Measurements from ENCODE around the gene FBRSL1.

Gene FBRSL1

DNA sequence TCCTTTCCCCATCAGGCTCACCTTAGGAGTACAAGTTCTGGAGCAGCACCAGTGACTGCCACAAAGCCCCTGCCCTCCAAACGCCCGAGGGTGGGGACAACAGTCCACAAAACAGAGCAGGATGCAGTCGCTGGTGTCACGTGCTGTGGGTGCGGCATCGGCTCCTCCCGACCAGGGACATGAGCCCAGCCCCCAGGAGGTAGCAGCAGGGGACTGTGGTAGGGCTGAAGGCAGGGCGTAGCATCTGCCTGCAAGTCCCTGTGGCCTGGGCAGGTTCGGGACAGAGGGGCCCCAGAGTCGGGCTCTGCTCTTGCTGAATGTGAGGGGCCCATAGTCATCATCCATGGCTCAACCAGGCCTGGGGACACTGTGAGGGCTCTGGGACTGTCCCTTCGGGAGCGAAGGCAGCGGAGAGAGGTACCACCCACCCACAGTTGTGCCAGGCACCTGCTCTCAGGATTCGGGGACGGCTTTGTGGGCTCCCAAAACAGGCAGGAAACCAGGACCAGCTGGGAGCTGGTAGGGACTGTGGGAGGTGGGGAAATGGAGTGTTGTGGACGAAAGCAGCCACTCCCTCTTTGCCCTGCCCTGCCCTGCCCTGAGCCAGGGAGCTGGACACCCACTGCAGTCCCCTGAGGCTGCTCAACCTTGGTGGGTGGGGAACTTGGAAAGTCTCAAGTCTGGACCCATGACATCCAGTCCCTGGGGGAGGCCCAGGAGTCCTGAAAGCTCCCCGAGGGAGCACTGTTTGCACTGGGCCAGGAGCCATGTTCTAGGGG, 30.7 kb downstream of the FBRSL1 start:
- Histone ChIP-seq H3K9ac (ENCODE audit: low read depth, low read length) (no peak overlapping the region), H3K4me1 (ENCODE audit: insufficient read depth, low read length) (no peaks in the 10 kb centered on the region), H3K27ac (ENCODE audit: low read length) (no peak overlapping the region), H3K9me3 (ENCODE audit: insufficient read depth, low read depth, low read length) (peaks cover 9% of the 10 kb centered on the region), H3K4me3 (ENCODE audit: low read length) (no peak overlapping the region), H3K27me3 (ENCODE audit: insufficient read depth, low read length) (peaks cover 63% of the 10 kb centered on the region), H3K36me3 (ENCODE audit: insufficient read depth, low read depth, low read length) (no peaks in the 10 kb centered on the region)

GRCh38 chr12:132521200-132521580, 31.2 kb downstream of the FBRSL1 start:
- Histone ChIP-seq H3K9ac (ENCODE audit: low read depth, low read length) (no peak overlapping the region), H3K4me3 (ENCODE audit: low read length) (no peak overlapping the region), H3K27me3 (ENCODE audit: insufficient read depth, low read length) (peaks cover 59% of the 10 kb centered on the region), H3K27ac (ENCODE audit: low read length) (no peak overlapping the region), H3K9me3 (ENCODE audit: insufficient read depth, low read depth, low read length) (peaks cover 9% of the 10 kb centered on the region), H3K36me3 (ENCODE audit: insufficient read depth, low read depth, low read length) (no peaks in the 10 kb centered on the region), H3K4me1 (ENCODE audit: insufficient read depth, low read length) (peaks cover 2% of the 10 kb centered on the region; the same call in 1 of the 2 replicates)

- Histone ChIP-seq H3K27ac (ENCODE audit: low read length) (no peak overlapping the region), H3K36me3 (ENCODE audit: insufficient read depth, low read depth, low read length) (no peaks in the 10 kb centered on the region), H3K4me1 (ENCODE audit: insufficient read depth, low read length) (peaks cover 6% of the 10 kb centered on the region; the same call in 1 of the 2 replicates), H3K9ac (ENCODE audit: low read depth, low read length) (no peak overlapping the region), H3K4me3 (ENCODE audit: low read length) (no peak overlapping the region), H3K9me3 (ENCODE audit: insufficient read depth, low read depth, low read length) (peaks cover 9% of the 10 kb centered on the region), H3K27me3 (ENCODE audit: insufficient read depth, low read length) (peaks cover 53% of the 10 kb centered on the region)
Measured at GRCh38 chr12:132521712-132522292, 31.9 kb downstream of the FBRSL1 start.

- H3K4me3 ChIP-seq (ENCODE audit: low read length) = no peak overlapping the region
- peaks cover 9% of the 10 kb centered on the region for H3K9me3 ChIP-seq (ENCODE audit: insufficient read depth, low read depth, low read length)
- H3K27me3 ChIP-seq (ENCODE audit: insufficient read depth, low read length) = peaks cover 57% of the 10 kb centered on the region
- no peak overlapping the region for H3K9ac ChIP-seq (ENCODE audit: low read depth, low read length)
- peaks cover 6% of the 10 kb centered on the region; the same call in 1 of the 2 replicates for H3K4me1 ChIP-seq (ENCODE audit: insufficient read depth, low read length)
- no peaks in the 10 kb centered on the region for H3K36me3 ChIP-seq (ENCODE audit: insufficient read depth, low read depth, low read length)
- no peak overlapping the region for H3K27ac ChIP-seq (ENCODE audit: low read length)
Measured at GRCh38 chr12:132522592-132523380, 32.8 kb downstream of the FBRSL1 start.

- no peak overlapping the region for H3K4me3 ChIP-seq (ENCODE audit: low read length)
- peaks cover 6% of the 10 kb centered on the region for H3K9me3 ChIP-seq (ENCODE audit: insufficient read depth, low read depth, low read length)
- H3K27me3 ChIP-seq (ENCODE audit: insufficient read depth, low read length) = peaks cover 52% of the 10 kb centered on the region
- H3K4me1 ChIP-seq (ENCODE audit: insufficient read depth, low read length) = peaks cover 6% of the 10 kb centered on the region; the same call in 1 of the 2 replicates
- H3K27ac ChIP-seq (ENCODE audit: low read length) = no peak overlapping the region
- no peaks in the 10 kb centered on the region for H3K36me3 ChIP-seq (ENCODE audit: insufficient read depth, low read depth, low read length)
- H3K9ac ChIP-seq (ENCODE audit: low read depth, low read length) = no peak overlapping the region
Measured at GRCh38 chr12:132523576-132524331, 33.8 kb downstream of the FBRSL1 start.

- no peak overlapping the region for H3K27ac ChIP-seq (ENCODE audit: low read length)
- H3K4me3 ChIP-seq (ENCODE audit: low read length) = no peak overlapping the region
- peaks cover 52% of the 10 kb centered on the region for H3K27me3 ChIP-seq (ENCODE audit: insufficient read depth, low read length)
- H3K36me3 ChIP-seq (ENCODE audit: insufficient read depth, low read depth, low read length) = no peaks in the 10 kb centered on the region
- no peaks in the 10 kb centered on the region for H3K9me3 ChIP-seq (ENCODE audit: insufficient read depth, low read depth, low read length)
- H3K4me1 ChIP-seq (ENCODE audit: insufficient read depth, low read length) = peaks cover 6% of the 10 kb centered on the region; the same call in 1 of the 2 replicates
- H3K9ac ChIP-seq (ENCODE audit: low read depth, low read length) = no peak overlapping the region
Measured at GRCh38 chr12:132524405-132524804, 34.5 kb downstream of the FBRSL1 start.

DNA sequence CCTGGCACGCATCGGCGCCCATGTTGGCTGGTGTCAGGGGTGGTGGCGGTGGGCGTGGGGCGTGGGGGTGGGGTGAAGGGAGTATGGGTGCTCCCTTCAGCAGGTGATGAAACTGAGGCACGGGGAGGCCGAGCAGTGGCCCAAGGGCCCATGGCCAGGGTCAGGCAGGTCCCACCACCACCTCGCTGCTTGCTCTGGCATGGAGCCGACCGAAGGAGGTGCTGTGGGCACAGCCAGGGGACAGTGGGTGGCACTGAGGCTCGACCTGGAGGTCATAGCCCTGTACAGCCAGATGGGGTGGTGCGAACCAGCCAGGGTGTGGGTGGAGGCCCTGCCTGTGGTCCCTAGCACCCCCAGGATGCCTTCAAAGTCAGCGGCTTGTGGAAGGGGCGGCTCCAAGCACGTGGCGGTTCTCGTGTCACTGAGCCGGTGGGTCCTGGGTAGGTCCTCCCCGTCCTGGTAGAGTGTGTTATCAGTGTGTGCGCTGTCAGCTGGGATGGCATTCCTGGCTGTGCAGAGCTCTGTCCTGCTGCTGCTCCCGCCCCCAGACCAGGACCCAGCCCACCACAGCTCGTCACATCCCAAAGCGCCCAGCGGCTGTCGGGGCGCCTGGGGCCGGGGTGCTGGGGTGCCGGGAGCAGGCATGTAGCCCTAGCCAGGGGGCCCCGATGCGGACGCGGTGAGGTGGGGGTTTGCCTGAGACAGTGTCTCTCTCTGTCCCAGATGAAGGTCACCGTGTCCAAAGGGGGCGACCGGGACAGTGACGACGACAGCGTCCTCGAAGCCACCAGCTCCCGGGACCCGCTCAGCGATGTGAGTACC, 35.3 kb downstream of the FBRSL1 start:
- H3K36me3 ChIP-seq (ENCODE audit: insufficient read depth, low read depth, low read length) = no peaks in the 10 kb centered on the region
- peaks cover 4% of the 10 kb centered on the region for H3K9me3 ChIP-seq (ENCODE audit: insufficient read depth, low read depth, low read length)
- no peak overlapping the region for H3K9ac ChIP-seq (ENCODE audit: low read depth, low read length)
- H3K27ac ChIP-seq (ENCODE audit: low read length) = no peak overlapping the region
- H3K4me1 ChIP-seq (ENCODE audit: insufficient read depth, low read length) = peaks cover 6% of the 10 kb centered on the region; the same call in 1 of the 2 replicates
- peaks cover 59% of the 10 kb centered on the region for H3K27me3 ChIP-seq (ENCODE audit: insufficient read depth, low read length)
- H3K4me3 ChIP-seq (ENCODE audit: low read length) = no peak overlapping the region

DNA sequence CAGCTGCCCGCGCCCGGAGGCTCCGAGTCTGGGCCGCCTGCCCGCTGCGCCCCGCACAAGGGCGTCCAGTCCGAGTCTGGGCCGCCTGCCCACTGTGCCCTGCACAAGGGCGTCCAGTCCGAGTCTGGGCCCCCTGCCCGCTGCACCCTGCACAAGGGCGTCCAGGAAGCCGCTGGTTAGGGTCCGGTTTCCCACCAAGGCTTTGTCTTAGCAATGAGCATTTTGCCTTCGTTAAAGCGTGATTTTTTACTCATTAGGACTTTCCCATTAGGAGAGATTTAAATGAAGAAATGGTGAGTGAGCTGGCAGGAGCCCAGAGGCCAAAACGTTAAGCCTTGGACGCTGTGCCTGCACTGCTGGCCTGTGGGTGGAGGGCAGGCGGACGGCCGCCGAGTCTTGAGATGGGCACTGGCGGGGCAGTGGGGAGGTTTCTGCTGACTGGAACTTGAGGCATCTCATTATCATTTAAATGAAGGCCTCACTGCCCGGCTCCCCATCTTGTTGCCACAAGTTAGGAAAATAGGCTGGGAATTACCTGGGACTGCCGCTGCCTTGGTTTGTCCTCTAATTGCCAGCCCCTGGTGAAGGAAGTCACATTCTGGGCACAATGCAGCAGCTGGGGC, 36.0 kb downstream of the FBRSL1 start:
- Histone ChIP-seq H3K36me3 (ENCODE audit: insufficient read depth, low read depth, low read length) (no peaks in the 10 kb centered on the region), H3K4me3 (ENCODE audit: low read length) (no peak overlapping the region), H3K9me3 (ENCODE audit: insufficient read depth, low read depth, low read length) (peaks cover 6% of the 10 kb centered on the region), H3K27me3 (ENCODE audit: insufficient read depth, low read length) (peaks cover 54% of the 10 kb centered on the region), H3K9ac (ENCODE audit: low read depth, low read length) (no peak overlapping the region), H3K4me1 (ENCODE audit: insufficient read depth, low read length) (peaks cover 6% of the 10 kb centered on the region; the same call in 1 of the 2 replicates), H3K27ac (ENCODE audit: low read length) (no peak overlapping the region)

DNA sequence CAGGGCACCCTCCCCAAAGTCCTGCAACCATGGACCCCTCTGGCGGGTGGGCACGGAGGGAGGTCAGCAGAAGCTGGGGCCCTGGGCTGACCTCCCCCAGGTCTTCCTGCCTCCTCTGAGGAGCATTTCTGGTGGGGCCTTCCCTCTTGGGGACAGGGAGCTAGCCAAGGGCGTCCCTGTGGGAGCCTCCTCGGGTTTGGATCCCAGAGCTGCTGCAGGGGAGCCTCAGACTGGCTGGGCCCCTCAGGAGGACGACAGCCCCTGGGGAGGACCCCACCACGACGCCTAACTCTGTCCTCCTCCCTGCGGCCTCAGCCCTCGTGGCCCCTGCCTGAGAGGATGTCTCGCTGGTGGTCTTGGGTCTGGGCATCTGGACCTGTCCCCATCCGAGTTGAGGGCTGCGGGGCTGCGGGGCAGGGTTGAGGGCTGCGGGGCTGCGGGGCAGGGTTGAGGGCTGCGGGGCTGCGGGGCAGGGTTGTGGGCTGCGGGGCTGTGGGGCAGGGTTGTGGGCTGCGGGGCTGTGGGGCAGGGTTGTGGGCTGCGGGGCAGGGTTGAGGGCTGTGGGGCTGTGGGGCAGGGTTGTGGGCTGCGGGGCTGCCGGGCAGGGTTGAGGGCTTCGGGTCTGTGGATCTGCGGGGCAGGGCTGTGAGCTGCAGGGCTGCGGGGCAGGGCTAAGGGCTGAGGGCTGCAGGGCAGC, 37.4 kb downstream of the FBRSL1 start:
- H3K4me3 ChIP-seq (ENCODE audit: low read length) = no peak overlapping the region
- H3K4me1 ChIP-seq (ENCODE audit: insufficient read depth, low read length) = peaks cover 6% of the 10 kb centered on the region; the same call in 1 of the 2 replicates
- H3K36me3 ChIP-seq (ENCODE audit: insufficient read depth, low read depth, low read length) = no peaks in the 10 kb centered on the region
- H3K9me3 ChIP-seq (ENCODE audit: insufficient read depth, low read depth, low read length) = peaks cover 20% of the 10 kb centered on the region
- H3K9ac ChIP-seq (ENCODE audit: low read depth, low read length) = no peak overlapping the region
- no peak overlapping the region for H3K27ac ChIP-seq (ENCODE audit: low read length)
- H3K27me3 ChIP-seq (ENCODE audit: insufficient read depth, low read length) = peaks cover 46% of the 10 kb centered on the region

DNA sequence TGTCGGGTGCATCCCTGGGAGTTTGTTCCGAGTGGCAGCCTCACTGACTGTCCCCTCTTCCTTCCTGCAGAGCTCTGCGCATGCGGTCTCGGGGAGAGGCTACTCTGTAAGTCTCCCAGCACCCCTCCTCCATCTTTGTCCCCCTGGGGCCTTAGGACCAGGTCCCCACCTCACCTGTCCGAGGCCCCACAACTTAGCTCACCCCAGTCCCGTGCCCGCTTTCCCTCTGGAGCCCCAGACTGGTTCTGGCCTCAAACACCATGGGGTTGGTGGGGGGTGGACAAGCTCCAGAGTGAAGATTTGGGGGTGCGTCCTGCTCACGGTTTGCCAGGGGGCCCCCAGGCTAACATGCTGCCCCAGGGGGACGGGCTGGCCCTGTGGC, 37.9 kb downstream of the FBRSL1 start:
- no peak overlapping the region for H3K9ac ChIP-seq (ENCODE audit: low read depth, low read length)
- H3K4me1 ChIP-seq (ENCODE audit: insufficient read depth, low read length) = peaks cover 6% of the 10 kb centered on the region; the same call in 1 of the 2 replicates
- peaks cover 26% of the 10 kb centered on the region for H3K9me3 ChIP-seq (ENCODE audit: insufficient read depth, low read depth, low read length)
- peaks cover 40% of the 10 kb centered on the region for H3K27me3 ChIP-seq (ENCODE audit: insufficient read depth, low read length)
- no peak overlapping the region for H3K4me3 ChIP-seq (ENCODE audit: low read length)
- H3K36me3 ChIP-seq (ENCODE audit: insufficient read depth, low read depth, low read length) = no peaks in the 10 kb centered on the region
- no peak overlapping the region for H3K27ac ChIP-seq (ENCODE audit: low read length)

Data from iPS-20b (cell line).